PC-9 (cell line): Measurements from ENCODE around the gene FCGR2B.
"Not testable (repeated sequence)": the region's sequence is repeated elsewhere in the genome, so short reads cannot be mapped to it uniquely, and the experiment has no call there.

Experiments
- CTCF ChIP-seq: fragments of 200-600 bp; sonication (generic); conservative IDR thresholded peaks from 2 replicates; pipeline ENCODE4 v1.6.1; 2017; ENCODE audit warnings: mixed run types, antibody characterized with exemption, mild to moderate bottlenecking, moderate library complexity
- EZH2 ChIP-seq: fragments of 200-600 bp; sonication (generic); IDR thresholded peaks from 2 replicates; pipeline ENCODE4 v1.8.0; 2017; ENCODE audit warnings: antibody characterized with exemption, low read depth

- TF ChIP-seq CTCF, EZH2: not testable (repeated sequence)
These were observed 26.7 kb upstream of the FCGR2B start for GRCh38 chr1:161636189-161636782.
